ENCODE data around the gene SPAG17.

The SPAG17 gene

GRCh38 chr1:118012515-118013124, 172.4 kb downstream of the SPAG17 start:
- DNase-seq (no peak), ATAC-seq (replicated peaks) (no peak)
- Mint-ChIP-seq H3K9me3 (no peaks in the 10 kb centered on the region), H3K4me3 (no peak overlapping the region), H3K27me3 (peaks cover 16 to 47% of the 10 kb centered on the region in 2 donors), H3K27ac (no peak overlapping the region), H3K36me3 (ENCODE audit: insufficient read depth) (no peaks in the 10 kb centered on the region), H3K4me1 (ENCODE audit: low read depth in 2 of 2) (no peaks in the 10 kb centered on the region)

DNA sequence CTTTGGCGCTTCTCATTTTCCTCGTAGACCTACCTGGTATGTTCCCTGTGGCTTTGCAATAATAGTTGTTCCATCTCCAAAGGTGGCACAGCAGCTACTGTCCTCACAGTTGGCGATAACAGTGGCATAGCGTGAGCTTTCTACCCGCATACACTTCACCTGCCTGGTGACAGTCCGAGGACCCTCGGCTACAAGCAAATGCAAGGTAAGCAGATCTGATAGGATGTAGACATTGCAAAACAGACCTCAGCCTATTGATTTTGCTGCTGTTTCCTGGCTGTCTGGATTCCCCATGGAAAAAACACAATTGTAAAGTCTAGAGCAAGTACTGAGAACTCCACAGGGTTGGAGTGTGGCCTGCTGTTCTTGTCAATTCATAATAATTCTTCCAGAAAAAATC, 177.0 kb downstream of the SPAG17 start:
- H3K27ac Mint-ChIP-seq = no peak overlapping the region
- H3K4me1 Mint-ChIP-seq (ENCODE audit: low read depth in 2 of 2) = no peaks in the 10 kb centered on the region
- no peaks in the 10 kb centered on the region for H3K9me3 Mint-ChIP-seq
- H3K36me3 Mint-ChIP-seq (ENCODE audit: insufficient read depth) = no peaks in the 10 kb centered on the region
- no peak overlapping the region for H3K4me3 Mint-ChIP-seq
- DNase-seq = no peak
- ATAC-seq (replicated peaks) = no peak
- H3K27me3 Mint-ChIP-seq = peaks cover 19 to 50% of the 10 kb centered on the region in 2 donors

GRCh38 chr1:118007391-118007790, 177.6 kb downstream of the SPAG17 start:
- Mint-ChIP-seq H3K27me3 (peaks cover 23 to 50% of the 10 kb centered on the region in 2 donors), H3K27ac (no peak overlapping the region), H3K36me3 (ENCODE audit: insufficient read depth) (no peaks in the 10 kb centered on the region), H3K4me1 (ENCODE audit: low read depth in 2 of 2) (no peaks in the 10 kb centered on the region), H3K4me3 (no peak overlapping the region), H3K9me3 (no peaks in the 10 kb centered on the region)
- ATAC-seq (replicated peaks) = no peak
- DNase-seq = no peak

GRCh38 chr1:118004312-118004711, 180.7 kb downstream of the SPAG17 start:
- Mint-ChIP-seq H3K4me1 (ENCODE audit: low read depth in 2 of 2) (no peaks in the 10 kb centered on the region), H3K27me3 (peaks cover 29 to 44% of the 10 kb centered on the region in 2 donors), H3K36me3 (ENCODE audit: insufficient read depth) (no peaks in the 10 kb centered on the region), H3K9me3 (no peaks in the 10 kb centered on the region), H3K4me3 (no peak overlapping the region), H3K27ac (no peak overlapping the region)
- DNase-seq = no peak
- no peak for ATAC-seq (replicated peaks)

DNA sequence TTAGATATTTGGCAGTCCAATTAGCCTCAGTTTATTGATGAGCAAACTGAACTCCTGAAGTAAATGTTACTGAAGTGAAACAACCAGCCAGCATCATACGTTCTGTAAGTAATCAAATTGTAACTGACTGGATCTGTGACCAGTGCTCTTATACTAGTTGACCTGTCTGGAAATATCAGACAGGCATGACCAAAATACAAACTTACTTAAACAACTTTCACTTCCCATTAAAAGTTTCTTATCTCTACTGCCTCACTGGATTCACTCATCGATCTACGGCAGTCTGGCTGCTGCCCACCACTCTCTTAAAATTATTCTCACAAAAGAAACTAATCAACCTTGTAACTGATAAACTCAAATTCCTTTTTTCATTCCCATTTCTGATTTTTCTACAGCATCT, 199.1 kb downstream of the SPAG17 start:
- ATAC-seq (replicated peaks) = no peak
- H3K4me3 Mint-ChIP-seq = no peak overlapping the region
- DNase-seq = no peak
- H3K27me3 Mint-ChIP-seq = peaks cover 15 to 46% of the 10 kb centered on the region in 2 donors
- H3K27ac Mint-ChIP-seq = no peak overlapping the region
- no peaks in the 10 kb centered on the region for H3K9me3 Mint-ChIP-seq
- no peaks in the 10 kb centered on the region for H3K36me3 Mint-ChIP-seq (ENCODE audit: insufficient read depth)
- no peaks in the 10 kb centered on the region for H3K4me1 Mint-ChIP-seq (ENCODE audit: low read depth in 2 of 2)

DNA sequence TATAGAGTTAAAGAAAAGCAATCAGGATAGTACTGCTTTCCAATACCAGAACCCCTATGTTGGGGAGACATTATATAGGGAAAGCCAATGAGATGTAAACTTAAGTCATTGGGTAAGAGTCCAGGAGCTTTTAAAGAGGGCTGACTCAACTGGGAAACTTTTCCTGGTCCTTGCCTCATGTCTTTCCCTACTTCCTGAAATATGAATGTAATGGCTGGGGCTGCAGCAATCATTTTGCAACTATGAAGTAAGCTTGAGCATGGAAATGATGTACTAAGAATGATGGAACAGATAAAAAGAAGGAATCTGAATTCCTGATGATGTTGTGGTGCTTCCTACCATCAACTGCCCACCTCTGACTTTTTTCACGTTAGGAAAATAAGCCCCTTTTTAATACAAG, 199.8 kb downstream of the SPAG17 start:
- no peak overlapping the region for H3K27ac Mint-ChIP-seq
- peaks cover 15 to 46% of the 10 kb centered on the region in 2 donors for H3K27me3 Mint-ChIP-seq
- no peaks in the 10 kb centered on the region for H3K4me1 Mint-ChIP-seq (ENCODE audit: low read depth in 2 of 2)
- H3K9me3 Mint-ChIP-seq = no peaks in the 10 kb centered on the region
- H3K4me3 Mint-ChIP-seq = no peak overlapping the region
- no peaks in the 10 kb centered on the region for H3K36me3 Mint-ChIP-seq (ENCODE audit: insufficient read depth)
- no peak for ATAC-seq (replicated peaks)
- no peak for DNase-seq

DNA sequence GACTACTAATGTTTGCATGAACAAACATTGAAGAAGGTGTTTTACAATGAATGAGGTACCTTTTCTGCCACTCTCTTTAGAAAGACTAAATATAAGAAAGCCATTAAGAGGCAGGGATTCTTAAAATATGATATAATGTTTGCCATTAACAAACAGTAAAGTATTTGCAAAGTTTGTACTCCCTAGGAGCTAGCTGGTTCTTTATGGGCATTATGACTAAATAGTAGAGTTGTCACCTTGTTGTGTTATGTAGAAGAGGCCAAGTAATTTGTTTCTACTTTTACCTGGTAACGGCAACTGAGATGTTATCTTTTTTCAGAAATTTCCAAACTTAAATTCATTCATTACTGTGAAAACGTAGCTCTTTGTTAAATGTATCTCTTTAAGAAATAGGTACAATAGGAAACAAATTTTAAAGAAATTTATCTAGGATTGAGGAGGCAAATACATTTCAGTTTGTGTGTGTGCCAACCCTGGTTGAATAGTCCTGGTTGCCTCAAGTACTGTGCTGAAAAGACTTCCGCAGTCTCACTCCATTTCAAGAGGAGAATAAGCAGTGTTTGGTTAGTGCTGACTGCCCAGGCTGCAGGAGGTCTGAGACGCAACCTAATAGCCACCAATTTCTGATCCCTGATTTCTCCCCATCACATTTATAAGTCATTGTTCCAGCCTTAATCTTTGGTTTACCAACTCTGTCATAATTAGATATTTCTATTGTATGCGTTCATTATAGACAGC, 203.4 kb downstream of the SPAG17 start:
- Mint-ChIP-seq H3K36me3 (ENCODE audit: insufficient read depth) (no peaks in the 10 kb centered on the region), H3K9me3 (no peaks in the 10 kb centered on the region), H3K27ac (no peak overlapping the region), H3K4me3 (no peak overlapping the region), H3K27me3 (peaks cover 15 to 28% of the 10 kb centered on the region in 2 donors), H3K4me1 (ENCODE audit: low read depth in 2 of 2) (no peaks in the 10 kb centered on the region)
- ATAC-seq (replicated peaks) (no peak), DNase-seq (no peak)

DNA sequence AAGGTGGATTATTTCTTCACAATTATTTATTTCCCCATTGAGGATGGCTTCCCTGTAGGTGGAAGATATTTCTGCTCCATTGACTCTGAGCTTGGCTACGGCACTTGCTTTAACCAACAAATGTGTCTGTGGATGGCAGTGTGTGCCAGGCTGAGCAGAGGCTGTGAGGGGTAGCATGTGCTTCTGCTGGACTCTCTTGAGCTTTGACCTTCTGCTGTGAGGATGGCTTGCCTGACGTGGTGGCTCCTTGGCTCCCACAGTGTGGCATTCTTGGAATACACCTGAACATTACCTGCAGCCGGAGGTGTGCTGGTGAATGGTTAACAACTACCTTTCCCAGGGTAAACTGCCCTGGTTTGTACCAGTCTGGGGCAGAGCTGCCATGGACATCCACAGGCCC, 208.6 kb downstream of the SPAG17 start:
- ATAC-seq (replicated peaks) = no peak
- peaks cover 19 to 23% of the 10 kb centered on the region in 2 donors for H3K27me3 Mint-ChIP-seq

DNA sequence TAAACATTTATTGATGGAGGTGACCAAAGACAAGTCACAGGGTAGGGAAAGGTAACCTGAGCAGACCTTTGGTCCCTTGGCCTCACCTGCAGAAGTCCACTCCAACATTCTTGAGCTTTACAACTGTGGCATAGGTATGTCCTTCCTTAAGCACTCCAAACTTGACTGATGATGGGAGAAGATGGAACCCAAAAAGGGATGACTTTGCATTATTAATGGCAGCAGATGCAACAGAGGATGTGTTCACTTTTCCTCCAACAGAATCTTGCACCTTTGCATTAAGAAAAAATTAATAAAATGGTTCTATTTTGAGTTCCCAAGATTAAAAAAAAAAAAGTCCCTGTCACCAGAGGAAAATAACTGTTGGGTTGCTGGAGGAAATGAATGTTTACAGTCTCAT, 213.3 kb downstream of the SPAG17 start:
- H3K9me3 Mint-ChIP-seq = no peaks in the 10 kb centered on the region
- no peaks in the 10 kb centered on the region for H3K4me1 Mint-ChIP-seq (ENCODE audit: low read depth in 2 of 2)
- no peaks in the 10 kb centered on the region for H3K36me3 Mint-ChIP-seq (ENCODE audit: insufficient read depth)
- DNase-seq (no peak), ATAC-seq (replicated peaks) (no peak)
- peaks cover 20 to 32% of the 10 kb centered on the region in 2 donors for H3K27me3 Mint-ChIP-seq
- no peak overlapping the region for H3K27ac Mint-ChIP-seq
- no peak overlapping the region for H3K4me3 Mint-ChIP-seq

More for the DNA sequence above, 208.6 kb downstream of the SPAG17 start:
- H3K9me3 Mint-ChIP-seq = no peaks in the 10 kb centered on the region
- DNase-seq = no peak
- no peaks in the 10 kb centered on the region for H3K36me3 Mint-ChIP-seq (ENCODE audit: insufficient read depth)
- H3K4me1 Mint-ChIP-seq (ENCODE audit: low read depth in 2 of 2) = no peaks in the 10 kb centered on the region
- no peak overlapping the region for H3K27ac Mint-ChIP-seq
- H3K4me3 Mint-ChIP-seq = no peak overlapping the region

- Mint-ChIP-seq H3K36me3 (ENCODE audit: insufficient read depth) (no peaks in the 10 kb centered on the region), H3K4me1 (ENCODE audit: low read depth in 2 of 2) (no peaks in the 10 kb centered on the region), H3K27me3 (peaks cover 14 to 32% of the 10 kb centered on the region in 2 donors), H3K4me3 (no peak overlapping the region), H3K27ac (no peak overlapping the region), H3K9me3 (no peaks in the 10 kb centered on the region)
- ATAC-seq (replicated peaks) (no peak), DNase-seq (no peak)
Observed at GRCh38 chr1:117970252-117970651, 214.8 kb downstream of the SPAG17 start.

DNA sequence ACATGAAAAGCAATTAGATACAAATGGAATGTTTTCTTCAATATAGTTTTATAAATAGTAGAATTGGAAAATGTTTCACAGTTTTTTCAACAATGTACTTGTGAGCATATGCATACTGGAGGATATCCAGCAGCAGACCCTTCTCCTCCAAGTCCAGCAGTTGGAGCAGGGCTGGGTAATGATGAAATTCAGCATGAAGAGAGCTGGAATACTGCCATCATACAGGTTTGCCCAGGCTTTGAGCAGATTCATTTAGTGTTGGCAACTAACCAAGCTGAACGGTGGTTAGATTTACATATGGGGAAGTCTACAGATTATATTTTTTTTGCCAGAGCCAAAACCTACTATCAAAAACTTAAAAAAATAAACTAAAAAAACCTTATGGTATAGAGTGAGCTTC, 217.1 kb downstream of the SPAG17 start:
- DNase-seq (no peak), ATAC-seq (replicated peaks) (no peak)
- Mint-ChIP-seq H3K27ac (no peak overlapping the region), H3K4me3 (no peak overlapping the region), H3K9me3 (no peaks in the 10 kb centered on the region), H3K27me3 (peaks cover 9 to 20% of the 10 kb centered on the region in 2 donors), H3K36me3 (ENCODE audit: insufficient read depth) (no peaks in the 10 kb centered on the region), H3K4me1 (ENCODE audit: low read depth in 2 of 2) (no peaks in the 10 kb centered on the region)

GRCh38 chr1:117967477-117967876, 217.6 kb downstream of the SPAG17 start:
- Mint-ChIP-seq H3K27ac (no peak overlapping the region), H3K36me3 (ENCODE audit: insufficient read depth) (no peaks in the 10 kb centered on the region), H3K27me3 (peaks cover 5 to 16% of the 10 kb centered on the region in 2 donors), H3K4me1 (ENCODE audit: low read depth in 2 of 2) (no peaks in the 10 kb centered on the region), H3K9me3 (no peaks in the 10 kb centered on the region), H3K4me3 (no peak overlapping the region)
- ATAC-seq (replicated peaks) (no peak), DNase-seq (no peak)

DNA sequence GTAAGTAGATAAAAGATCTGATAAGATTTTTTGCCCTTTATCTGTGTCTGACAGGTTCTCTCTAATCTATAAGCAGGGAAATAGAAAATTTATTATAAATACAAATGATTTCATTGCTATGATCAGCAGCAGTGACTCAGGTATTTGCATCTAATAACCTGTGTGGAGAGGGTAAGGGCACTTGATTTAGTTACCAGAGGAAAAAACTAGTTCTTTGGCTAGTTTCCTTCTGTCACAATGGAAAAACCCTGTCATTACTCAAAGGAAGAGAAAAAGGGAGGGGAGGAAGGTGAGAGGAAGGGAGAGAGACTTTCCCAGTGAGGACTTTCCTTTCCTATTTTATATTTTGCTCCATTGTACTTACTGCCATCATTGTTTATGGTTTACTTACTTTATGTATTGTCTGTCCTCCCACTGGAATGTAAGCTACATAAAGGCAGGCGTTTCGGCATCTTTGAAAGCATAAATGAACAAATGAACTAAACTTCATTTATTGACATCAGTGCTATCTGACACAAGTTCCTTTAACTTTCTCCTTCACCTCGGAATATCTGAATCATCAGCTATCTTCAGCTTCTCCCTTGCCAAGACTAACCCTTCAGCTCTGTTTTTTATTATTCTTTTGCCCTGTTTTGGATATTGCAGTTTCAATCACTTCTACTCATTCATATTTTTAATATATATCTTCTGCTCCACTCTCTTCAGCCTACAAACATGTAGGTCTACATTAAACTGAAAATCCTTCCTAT, 220.6 kb downstream of the SPAG17 start:
- DNase-seq (no peak), ATAC-seq (replicated peaks) (no peak)
- Mint-ChIP-seq H3K4me1 (ENCODE audit: low read depth in 2 of 2) (no peaks in the 10 kb centered on the region), H3K4me3 (no peak overlapping the region), H3K27me3 (no peaks in the 10 kb centered on the region), H3K36me3 (ENCODE audit: insufficient read depth) (peaks cover 13% of the 10 kb centered on the region), H3K9me3 (no peaks in the 10 kb centered on the region), H3K27ac (peak overlapping the region; percentile 6 to 20)

DNA sequence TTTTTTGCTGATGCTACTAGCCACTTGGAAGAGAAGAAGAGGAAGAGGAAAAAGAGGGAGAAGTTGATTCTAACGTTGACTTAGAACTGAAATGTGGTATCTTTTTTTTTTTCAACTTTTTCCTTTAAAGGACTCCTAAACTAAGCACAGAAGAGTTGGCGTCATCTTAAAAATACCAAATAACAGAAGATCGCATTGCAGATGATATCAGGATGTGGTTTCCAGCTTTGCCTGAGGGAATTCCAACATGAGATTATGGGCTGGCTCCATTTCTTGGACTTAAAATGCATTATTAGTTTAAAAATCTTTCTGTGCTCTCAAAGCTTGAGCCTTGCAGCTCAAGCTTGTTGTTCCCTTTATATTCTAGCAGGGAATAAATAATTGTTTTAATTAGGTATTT, 225.7 kb downstream of the SPAG17 start:
- no peaks in the 10 kb centered on the region for H3K27me3 Mint-ChIP-seq
- H3K4me3 Mint-ChIP-seq = no peak overlapping the region
- H3K27ac Mint-ChIP-seq = no peak overlapping the region
- H3K36me3 Mint-ChIP-seq (ENCODE audit: insufficient read depth) = peaks cover 47% of the 10 kb centered on the region
- no peak for ATAC-seq (replicated peaks)
- no peaks in the 10 kb centered on the region for H3K4me1 Mint-ChIP-seq (ENCODE audit: low read depth in 2 of 2)
- no peak for DNase-seq
- H3K9me3 Mint-ChIP-seq = no peaks in the 10 kb centered on the region
